Heart right ventricle (tissue), 16 donors: ENCODE data around the gene SDCCAG8. TPM values are rescaled to one million over a fixed set of nuclear protein-coding genes. Genes with fewer than 3 reads are reported as not detected.

Experiments used
- ATAC-seq, 8 donors: fragments of 200-7000 bp; cut with Tn5 transposase; one replicate each; pipeline ENCODE4 v1.9.1; 2020; ENCODE audit warnings: mild to moderate bottlenecking in 8 of 8, moderate library complexity in 8 of 8, moderate number of reproducible peaks in 1 of 8
- DNase-seq, 2 donors: peaks; one replicate each; pipeline ENCODE4 v3.0.0-alpha.2; 2020
- H3K27ac ChIP-seq, 10 donors: fragments of 200-600 bp; sonication (generic) in 2 of 10; one replicate each; pipeline versions ENCODE4 v1.5.0 to v1.8.0; 2020 to 2022; ENCODE audit warnings: mild to moderate bottlenecking in 3 of 10
- H3K27me3 ChIP-seq, 7 donors: fragments of 200-600 bp; one replicate each; pipeline ENCODE4 v1.8.0; 2021 to 2022; ENCODE audit warnings: mild to moderate bottlenecking in 2 of 7
- H3K36me3 ChIP-seq, 9 donors: fragments of 200-600 bp; sonication (generic) in 1 of 9; one replicate each; pipeline versions ENCODE4 v1.5.0 to v1.8.0; 2020 to 2022; ENCODE audit warnings: mild to moderate bottlenecking in 2 of 9
- H3K4me1 ChIP-seq, 9 donors: fragments of 200-600 bp; sonication (generic) in 1 of 9; one replicate each; pipeline versions ENCODE4 v1.5.0 to v1.8.0; 2020 to 2022; ENCODE audit warnings: mild to moderate bottlenecking in 4 of 9
- H3K4me3 ChIP-seq, 10 donors: fragments of 200-600 bp; sonication (generic) in 2 of 10; one replicate each; pipeline versions ENCODE4 v1.5.0 to v1.8.0; 2020 to 2022; ENCODE audit warnings: mild to moderate bottlenecking in 7 of 10, moderate library complexity in 2 of 10
- H3K9me3 ChIP-seq, 11 donors: fragments of 200-600 bp in 10 of 11; sonication (generic) in 2 of 11; one replicate each; pipeline versions ENCODE4 v1.5.0 to v1.8.0; 2013 to 2022; ENCODE audit warnings: mild to moderate bottlenecking in 2 of 11, control low read depth in 1 of 11, moderate library complexity in 1 of 11
- CTCF ChIP-seq, 9 donors: fragments of 200-600 bp; sonication (generic) in 2 of 9; IDR thresholded peaks; one replicate each; pipeline versions ENCODE4 v1.5.0 to v1.8.0; 2021 to 2022; ENCODE audit warnings: antibody characterized with exemption in 9 of 9, mild to moderate bottlenecking in 5 of 9, moderate library complexity in 1 of 9
- WGBS, 2 donors: extraction: QIAGEN DNeasy Blood & Tissue Kit; methylation state at CpG; one replicate each; pipeline ENCODE4 v1.1.7; 2013; ENCODE audit warnings: inconsistent platforms in 1 of 2; 5-methylcytosine and 5-hydroxymethylcytosine counted together
- intact Hi-C, 10 donors: fragments of 100-400 bp; cut with DNase I; formaldehyde crosslinking; loops; one replicate each; pipeline versions ENCODE4 v1.11.1 to v1.14.2; 2022
- polyA plus RNA-seq, 2 donors: library from polyadenylated mRNA; stranded (reverse); fragments of 200-250 nt; gene quantifications; one replicate each; pipeline ENCODE4 v1.2.3, GENCODE V29; 2013
- total RNA-seq, 10 donors: library from RNA; stranded (reverse); fragmentation: NEBNext Ultra II Directional in 3 of 10; extraction: Animal tissue kit (Norgen Biotek cat#: 25700) in 3 of 10; gene quantifications; one replicate each; pipeline versions ENCODE4 v1.2.1 to v1.2.4, GENCODE V29; 2021 to 2023
- donor health status: Arrhythmogenic right ventricular cardiomyopathy.
- donor health status: ischemic (EF 13 %, LVEDD 7.1; RV severe dilation, severe dysfunction).
- donor health status: healthy with polysubstance abuse.
- donor health status: DM: no; HTN: yes; CAD: no.
- donor health status: DM: no; HTN: no; CAD: no.
- donor health status: ischemic (EF 25% LVEDD 6.9; RV normal size, moderate dysfunction).
- donor health status: ischemic (EF 25% LVEDD 5.7; RV mildly dilated, moderate dysfunction).
- donor health status: healthy.
- donor health status: DM: yes; HTN: yes; CAD: no.
- donor health status: Ischemic cardiomyopathy.
- donor health status: ischemic (EF 35%, LVEDD 5.7; RV mildly dilated, moderate dysfunction).
- donor health status: nonischemic (EF 11% LVEDD 7.7; RV severe dilation, severe dysfunction).
- donor health status: DM: yes; HTN: yes; CAD: no.
- donor health status: PGD.
- donor health status: ischemic (EF 29% LVEDD 5.4; RV normal size, mild dysfunction).
- donor health status: nonischemic (EF 23%, LVEDD 6.1; RV moderate dilation, normal function).

The SDCCAG8 gene
- total and polyA plus RNA-seq, 12 donors: 7.7 to 37.1 (median 26.3) TPM

GRCh38 chr1:243473227-243474135 is 217.6 kb downstream of the SDCCAG8 start:
- intact Hi-C loops: loop anchor here in 2 of 10 donors (10.0 kb wide), 2 partner anchors 281 to 801 kb away; no protein-coding TSS in a partner anchor
- ATAC-seq (peak in 2 of 8 donors; percentile 31 to 48), DNase-seq (no peak)
- Histone ChIP-seq H3K9me3 (no peaks in the 10 kb centered on the region), H3K4me1 (peaks cover 0 to 24% (median 12%) of the 10 kb centered on the region in 9 donors), H3K27me3 (no peaks in the 10 kb centered on the region), H3K36me3 (peaks cover 0 to 24% (median 0%) of the 10 kb centered on the region in 9 donors), H3K4me3 (peak overlapping the region in 9 of 10 donors; percentile 23 to 52 (median 45)), H3K27ac (peak overlapping the region in 3 of 10 donors; percentile 15 to 54 (median 38))
- WGBS, 2 donors: 30 to 38% methylated on average over 11 to 12 of the region's 12 CpGs
- no peak for TF ChIP-seq CTCF (IDR thresholded peaks at IDR 0.05)

DNA sequence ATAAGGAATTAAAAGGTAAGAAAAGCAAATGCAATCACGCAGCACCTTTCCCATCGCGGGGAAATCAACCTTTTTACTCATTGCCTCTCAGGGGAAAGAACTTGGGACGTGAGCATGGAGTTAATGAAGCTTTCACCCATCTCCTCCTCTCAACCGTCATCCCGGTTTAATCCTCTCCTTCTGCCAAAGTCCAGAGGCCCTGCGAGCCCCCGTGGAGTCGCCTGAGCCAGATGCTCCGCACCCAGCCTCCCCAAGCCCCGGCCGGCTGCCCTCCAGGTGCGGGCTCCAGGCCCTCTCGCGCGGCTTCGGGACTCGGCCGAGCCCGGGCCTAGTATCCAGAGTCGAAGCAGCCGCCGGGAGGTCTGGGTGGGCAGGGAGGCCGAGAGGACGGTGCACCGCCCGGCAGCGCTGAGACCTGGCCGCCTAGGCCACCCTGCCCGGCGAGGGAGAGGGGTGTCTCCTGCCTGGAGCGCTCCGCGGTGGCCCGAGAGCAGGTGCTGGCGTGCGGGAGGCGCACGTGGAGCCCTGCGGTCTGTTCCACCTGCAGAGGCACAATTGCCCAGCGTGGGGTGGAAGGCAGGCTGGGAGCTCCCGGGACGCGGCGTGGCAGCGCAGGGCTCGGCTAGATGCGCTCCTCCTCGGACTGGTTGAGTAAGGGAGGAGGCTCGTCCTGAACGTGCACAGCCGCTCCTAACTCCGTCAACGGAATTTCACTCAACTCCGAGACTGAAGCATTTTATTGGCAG is 218.5 kb downstream of the SDCCAG8 start:
- H3K27me3 ChIP-seq: no peaks in the 10 kb centered on the region
- TF ChIP-seq CTCF (IDR thresholded peaks at IDR 0.05): no peak
- peaks cover 0 to 24% (median 12%) of the 10 kb centered on the region in 9 donors for H3K4me1 ChIP-seq
- DNase-seq (no peak), ATAC-seq (peak in 1 of 8 donors; percentile 21)
- peak overlapping the region in 5 of 10 donors; percentile 41 to 49 (median 46) for H3K4me3 ChIP-seq
- H3K9me3 ChIP-seq: no peaks in the 10 kb centered on the region
- H3K27ac ChIP-seq: peak overlapping the region in 1 of 10 donors; percentile 54
- intact Hi-C loops: loop anchor here in 2 of 10 donors (10.0 kb wide), 2 partner anchors 280 to 800 kb away; no protein-coding TSS in a partner anchor
- 84 to 86% methylated on average over 52 to 55 of the region's 55 CpGs for WGBS, 2 donors
- peaks cover 0 to 24% (median 0%) of the 10 kb centered on the region in 9 donors for H3K36me3 ChIP-seq

DNA sequence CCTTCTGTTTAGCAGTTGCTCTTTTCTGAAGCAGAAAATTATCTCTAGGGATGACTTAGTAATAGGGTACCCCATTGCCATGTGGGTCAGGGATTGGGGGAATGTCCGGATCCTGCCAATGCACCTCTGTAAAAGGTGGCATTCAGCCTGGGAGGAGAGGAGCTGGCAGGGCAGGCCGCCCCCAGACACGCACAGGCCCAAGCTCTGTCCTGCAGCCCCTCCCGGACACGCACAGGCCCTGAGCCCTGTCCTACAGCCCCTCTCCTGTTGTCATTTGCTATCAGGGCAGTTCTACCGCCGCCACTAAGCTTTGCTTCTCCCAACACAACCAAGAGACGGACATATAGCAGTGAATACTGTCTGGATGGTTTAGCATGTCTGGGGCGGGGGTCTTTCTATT is 219.1 kb downstream of the SDCCAG8 start:
- TF ChIP-seq CTCF (IDR thresholded peaks at IDR 0.05): no peak
- H3K27me3 ChIP-seq: no peaks in the 10 kb centered on the region
- no peak overlapping the region for H3K4me3 ChIP-seq
- no peak for ATAC-seq
- intact Hi-C loops: loop anchor here in 2 of 10 donors (10.0 kb wide), 2 partner anchors 280 to 800 kb away; no protein-coding TSS in a partner anchor
- DNase-seq: no peak
- peaks cover 0 to 23% (median 0%) of the 10 kb centered on the region in 9 donors for H3K36me3 ChIP-seq
- peaks cover 0 to 24% (median 12%) of the 10 kb centered on the region in 9 donors for H3K4me1 ChIP-seq
- no peaks in the 10 kb centered on the region for H3K9me3 ChIP-seq
- H3K27ac ChIP-seq: no peak overlapping the region
- WGBS, 2 donors: 97 to 100% methylated on average over 9 of the region's 9 CpGs

DNA sequence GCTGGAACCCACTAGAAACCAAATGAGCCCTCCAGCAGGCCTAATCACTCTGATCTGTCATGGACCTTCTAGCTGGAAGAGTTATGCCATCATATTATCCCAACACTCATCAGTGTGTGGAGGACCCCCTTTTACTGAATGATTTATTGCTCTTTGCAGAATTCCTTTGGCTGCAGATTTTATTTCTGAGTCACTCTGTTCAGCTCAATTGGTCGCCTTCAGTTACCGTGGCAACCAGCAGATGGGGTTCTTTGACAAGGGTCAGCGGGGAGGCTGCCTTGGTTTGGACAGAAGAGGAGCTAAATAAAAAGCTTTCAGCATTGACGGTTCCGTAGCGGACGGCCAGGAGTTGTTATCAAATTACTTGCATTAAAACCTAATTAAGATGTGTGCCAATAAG is 220.1 kb downstream of the SDCCAG8 start:
- TF ChIP-seq CTCF (IDR thresholded peaks at IDR 0.05): peak in 3 of 9 donors; percentile 11 to 35 (median 24)
- Histone ChIP-seq H3K4me1 (peaks cover 0 to 24% (median 12%) of the 10 kb centered on the region in 9 donors), H3K27me3 (no peaks in the 10 kb centered on the region), H3K27ac (no peak overlapping the region), H3K36me3 (peaks cover 0 to 13% (median 0%) of the 10 kb centered on the region in 9 donors), H3K4me3 (no peak overlapping the region), H3K9me3 (no peaks in the 10 kb centered on the region)
- intact Hi-C loops: loop anchor here in 2 of 10 donors (10.0 kb wide), 2 partner anchors 279 to 799 kb away; no protein-coding TSS in a partner anchor
- WGBS, 2 donors: 83 to 85% methylated on average over 7 of the region's 7 CpGs
- ATAC-seq (no peak), DNase-seq (no peak)
